ENCODE data around the gene CD8A.
A peak's percentile ranks its signal among the peaks of the same experiment; 100 is the strongest.

The CD8A gene

GRCh38 chr2:86808315-86809161 is 17.8 kb upstream of the CD8A start:
- peak; percentile 89 for DNase-seq (ENCODE audit: low spot score)

GRCh38 chr2:86807468-86808275 is 17.0 kb upstream of the CD8A start:
- DNase-seq (ENCODE audit: low spot score) = peak; percentile 16

GRCh38 chr2:86807133-86807467 is 16.4 kb upstream of the CD8A start:
- no peak for DNase-seq (ENCODE audit: low spot score)

- DNase-seq (ENCODE audit: low spot score) = no peak
These were observed 15.5 kb upstream of the CD8A start for GRCh38 chr2:86806059-86806857.

GRCh38 chr2:86800856-86801567 is 10.3 kb upstream of the CD8A start:
- DNase-seq (ENCODE audit: low spot score) = no peak

- no peak for DNase-seq (ENCODE audit: low spot score)
These were observed 4.1 kb upstream of the CD8A start for GRCh38 chr2:86794861-86795260.

- no peak for DNase-seq (ENCODE audit: low spot score)
These were observed 3.0 kb upstream of the CD8A start for GRCh38 chr2:86793752-86794151.

- DNase-seq (ENCODE audit: low spot score) = no peak
These were observed 860 bp upstream of the CD8A start for GRCh38 chr2:86791573-86791972.

- DNase-seq (ENCODE audit: low spot score) = no peak
These were observed 508 bp downstream of the CD8A start for GRCh38 chr2:86790134-86790675.

GRCh38 chr2:86789687-86790133 is 1.0 kb downstream of the CD8A start:
- no peak for DNase-seq (ENCODE audit: low spot score)

GRCh38 chr2:86788881-86789686 is 1.6 kb downstream of the CD8A start:
- DNase-seq (ENCODE audit: low spot score) = no peak

GRCh38 chr2:86788165-86788564 is 2.5 kb downstream of the CD8A start:
- DNase-seq (ENCODE audit: low spot score) = no peak

GRCh38 chr2:86787736-86788135 is 3.0 kb downstream of the CD8A start:
- no peak for DNase-seq (ENCODE audit: low spot score)

- DNase-seq (ENCODE audit: low spot score) = no peak
These were observed 4.6 kb downstream of the CD8A start for GRCh38 chr2:86786001-86786536.

- no peak for DNase-seq (ENCODE audit: low spot score)
These were observed 5.3 kb downstream of the CD8A start for GRCh38 chr2:86785456-86785855.

GRCh38 chr2:86783615-86784339 is 6.9 kb downstream of the CD8A start:
- no peak for DNase-seq (ENCODE audit: low spot score)

GRCh38 chr2:86782748-86783147 is 8.0 kb downstream of the CD8A start:
- DNase-seq (ENCODE audit: low spot score) = no peak

- no peak for DNase-seq (ENCODE audit: low spot score)
These were observed 9.3 kb downstream of the CD8A start for GRCh38 chr2:86781363-86781762.

GRCh38 chr2:86779971-86780370 is 10.7 kb downstream of the CD8A start:
- no peak for DNase-seq (ENCODE audit: low spot score)

GRCh38 chr2:86778957-86779356 is 11.8 kb downstream of the CD8A start:
- DNase-seq (ENCODE audit: low spot score) = no peak
